HG03342 (cell line): ENCODE data around the gene PDCL3.
A peak's percentile ranks its signal among the peaks of the same experiment; 100 is the strongest.

ENCODE experiments used
- ATAC-seq: cut with Tn5 transposase; IDR thresholded peaks from one replicate; pipeline ENCODE4 v1.9.1; 2021; ENCODE audit warnings: mild to moderate bottlenecking, moderate library complexity; ENCODE audit not compliant: unreplicated experiment

PDCL3 gene

GRCh38 chr2:100562613-100563406 lies at the start of gene PDCL3:
TSS of gene PDCL3 (plus strand) at chr2:100562993. CDS start at chr2:100563068, 75 bp downstream.
- ATAC-seq: peak; percentile 93

DNA sequence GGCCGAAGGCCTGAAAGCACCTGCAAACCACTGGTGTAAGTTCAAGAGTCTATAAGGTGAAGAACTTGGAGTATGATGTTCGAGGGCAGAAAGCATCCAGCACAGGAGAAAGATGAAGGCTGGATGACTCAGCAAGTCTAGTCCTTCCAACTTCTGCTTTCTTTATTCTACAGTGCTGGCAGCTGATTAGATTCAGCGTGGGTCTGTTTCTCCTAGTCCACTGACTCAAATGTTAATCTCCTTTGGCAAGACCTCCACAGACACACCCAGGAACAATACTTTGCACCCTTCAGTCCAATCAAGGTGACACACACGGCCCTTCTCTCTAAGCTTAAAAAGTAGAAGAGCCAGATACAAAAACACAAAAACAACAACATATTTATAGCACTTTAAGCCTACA lies 49.1 kb upstream of the PDCL3 start:
- ATAC-seq: no peak

DNA sequence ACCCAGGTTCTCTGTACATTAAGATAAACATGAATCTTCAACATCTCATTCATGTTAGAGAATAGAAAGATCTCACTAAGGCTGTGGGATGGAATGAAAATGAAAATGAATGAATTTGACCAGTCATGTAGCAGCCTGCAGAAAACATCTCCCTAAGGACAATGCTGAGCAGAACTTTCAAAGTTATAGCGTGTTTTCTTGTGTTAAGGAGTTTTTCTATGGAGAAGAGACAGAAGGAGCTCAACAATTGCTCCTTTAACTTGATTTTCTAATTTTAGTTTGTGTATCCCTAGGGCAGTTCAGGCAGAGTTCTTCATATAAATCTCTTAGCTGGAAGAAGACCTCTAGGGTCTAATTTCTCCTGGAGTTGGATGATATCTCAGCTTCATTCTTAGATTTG lies 45.2 kb upstream of the PDCL3 start:
- no peak for ATAC-seq

DNA sequence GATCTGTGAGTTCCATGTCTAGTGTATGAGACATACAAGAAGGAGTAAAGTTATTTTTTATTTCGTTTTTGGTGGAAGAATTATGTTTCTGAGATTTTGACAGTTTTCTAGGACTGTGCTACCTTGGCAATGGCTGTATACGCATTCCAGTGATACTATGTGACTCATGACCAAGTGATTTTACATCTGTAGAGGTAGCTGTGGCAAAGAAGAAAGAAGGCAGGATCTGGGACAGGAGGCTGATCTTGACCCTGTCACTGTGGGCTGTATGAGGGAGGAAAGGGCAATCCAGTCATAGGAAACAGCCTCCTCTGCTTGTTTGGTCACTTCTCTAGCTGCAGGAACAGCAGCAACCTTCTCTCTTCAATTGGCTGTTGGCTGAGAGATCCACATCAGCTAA lies 44.0 kb upstream of the PDCL3 start:
- ATAC-seq: no peak

- no peak for ATAC-seq
Observed at GRCh38 chr2:100520224-100520623, 42.6 kb upstream of the PDCL3 start.

DNA sequence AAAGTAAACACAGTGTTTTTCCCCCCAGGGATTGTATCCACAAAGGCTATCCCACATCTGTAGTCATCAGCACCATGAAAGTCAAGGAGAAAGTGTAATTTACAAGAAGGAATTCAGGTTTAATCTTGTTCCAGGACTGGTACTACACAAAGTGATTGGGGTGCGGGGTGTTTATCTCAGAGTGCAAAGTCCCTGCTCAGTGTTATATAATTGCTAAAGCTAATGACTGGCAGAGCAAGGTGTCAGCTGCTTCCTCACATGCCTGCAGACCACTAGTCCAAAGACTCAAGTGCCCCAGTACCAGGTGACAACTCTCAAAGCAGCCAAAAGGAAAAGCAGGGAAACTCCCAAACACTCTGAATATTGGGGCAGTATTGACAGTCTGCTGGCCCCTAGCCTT lies 40.4 kb upstream of the PDCL3 start:
- no peak for ATAC-seq

DNA sequence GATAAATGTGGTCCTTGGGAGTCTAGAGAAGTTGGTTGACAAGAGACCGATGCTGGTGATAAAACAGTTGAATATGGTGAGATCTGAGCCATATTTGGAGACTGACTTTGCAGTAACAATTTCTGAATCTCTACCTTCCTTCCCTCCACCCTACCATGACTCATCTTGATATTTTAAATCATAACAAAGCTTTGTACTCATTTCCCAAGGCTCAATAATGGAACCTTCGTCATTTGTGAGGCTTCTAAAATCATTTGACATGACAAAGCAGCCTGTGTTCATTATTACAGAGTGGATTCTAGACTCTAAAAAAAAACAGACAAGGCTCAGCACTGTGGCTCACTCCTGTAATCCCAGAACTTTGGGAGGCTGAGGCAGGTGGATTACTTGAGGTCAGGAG lies 38.5 kb upstream of the PDCL3 start:
- ATAC-seq: no peak

GRCh38 chr2:100526868-100527267 lies 35.9 kb upstream of the PDCL3 start:
- no peak for ATAC-seq

DNA sequence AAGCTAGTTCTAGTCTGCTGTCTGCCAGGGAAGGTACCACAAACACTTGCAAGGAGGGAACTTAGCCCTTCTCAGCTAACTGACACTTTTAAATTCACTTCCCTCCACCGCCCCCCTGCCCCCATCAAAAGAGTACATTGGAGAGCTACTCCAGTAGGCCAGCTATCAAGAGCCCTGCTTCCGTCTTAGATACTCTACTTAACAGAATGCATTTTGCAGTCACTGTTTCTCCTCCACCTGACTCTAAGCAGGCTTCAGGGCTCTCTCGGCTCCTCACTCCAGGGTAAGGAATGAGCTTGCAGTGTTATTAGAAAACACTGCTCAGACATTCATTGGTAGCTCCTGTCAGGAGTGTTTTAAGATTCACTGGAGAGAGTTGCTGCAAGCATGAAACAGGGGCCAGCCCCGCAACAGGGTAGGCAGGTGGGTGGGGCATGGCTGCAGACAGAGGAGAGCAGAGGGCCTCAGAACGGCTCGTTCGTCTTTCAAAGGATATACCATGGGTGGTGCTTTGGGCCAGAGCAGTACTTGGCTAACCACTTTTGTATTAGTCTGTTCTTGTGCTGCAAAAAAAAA lies 35.3 kb upstream of the PDCL3 start:
- ATAC-seq: no peak

DNA sequence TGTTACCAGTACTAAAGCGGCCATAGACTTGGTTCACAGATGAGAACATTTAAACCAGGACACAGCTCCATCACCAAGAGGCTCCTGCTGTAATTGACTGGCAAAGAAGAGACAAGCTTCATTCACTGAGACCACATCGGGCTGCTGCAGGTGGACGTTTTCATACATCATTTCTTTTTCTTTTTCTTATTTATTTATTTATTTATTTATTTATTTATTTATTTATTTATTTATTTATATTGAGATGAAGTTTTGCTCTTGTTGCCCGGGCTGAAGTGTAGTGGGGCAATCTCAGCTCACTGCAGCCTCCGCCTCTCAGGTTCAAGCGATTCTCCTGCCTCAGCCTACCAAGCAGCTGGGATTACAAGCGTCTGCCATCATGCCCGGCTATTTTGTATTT lies 33.6 kb upstream of the PDCL3 start:
- ATAC-seq: no peak

GRCh38 chr2:100529900-100530299 lies 32.9 kb upstream of the PDCL3 start:
- no peak for ATAC-seq

DNA sequence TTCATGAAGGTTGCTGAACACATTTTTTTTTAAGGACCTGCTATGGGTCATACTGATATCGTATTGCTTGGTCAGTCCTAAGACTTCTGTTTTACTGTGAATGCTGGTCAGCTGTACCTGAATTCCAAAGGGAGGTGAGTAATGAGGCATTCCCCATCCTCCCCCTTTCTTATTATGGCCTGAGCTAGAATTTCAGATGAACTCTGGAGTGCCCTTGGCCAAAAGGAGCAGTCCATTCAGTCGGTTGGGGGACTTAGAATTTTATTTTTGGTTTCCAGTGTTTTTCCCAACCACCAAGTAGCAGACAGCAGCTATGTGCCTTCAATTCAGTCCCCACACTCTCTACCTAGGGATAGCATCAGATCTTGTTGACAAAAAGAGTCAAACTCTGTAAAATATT lies 26.9 kb upstream of the PDCL3 start:
- ATAC-seq: no peak

DNA sequence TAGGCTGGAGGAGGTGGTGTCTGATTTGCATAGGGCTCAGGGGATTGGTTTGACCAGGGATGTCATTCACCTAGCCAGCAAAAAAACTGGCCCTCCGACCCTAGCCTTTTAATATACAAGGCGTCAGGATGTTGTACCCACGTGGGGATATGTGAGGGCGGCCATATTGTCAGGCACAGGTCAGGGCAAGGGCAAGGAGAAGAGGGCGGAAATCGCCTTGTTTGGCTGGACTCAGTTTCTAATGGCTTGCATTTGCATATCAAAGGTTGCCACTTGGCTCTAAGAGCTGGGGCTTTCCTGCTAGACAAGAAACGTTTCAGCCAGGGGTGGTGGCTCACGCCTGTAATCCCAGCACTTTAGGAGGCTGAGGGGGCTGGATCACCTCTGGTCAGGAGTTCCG lies 24.9 kb upstream of the PDCL3 start:
- ATAC-seq: no peak

DNA sequence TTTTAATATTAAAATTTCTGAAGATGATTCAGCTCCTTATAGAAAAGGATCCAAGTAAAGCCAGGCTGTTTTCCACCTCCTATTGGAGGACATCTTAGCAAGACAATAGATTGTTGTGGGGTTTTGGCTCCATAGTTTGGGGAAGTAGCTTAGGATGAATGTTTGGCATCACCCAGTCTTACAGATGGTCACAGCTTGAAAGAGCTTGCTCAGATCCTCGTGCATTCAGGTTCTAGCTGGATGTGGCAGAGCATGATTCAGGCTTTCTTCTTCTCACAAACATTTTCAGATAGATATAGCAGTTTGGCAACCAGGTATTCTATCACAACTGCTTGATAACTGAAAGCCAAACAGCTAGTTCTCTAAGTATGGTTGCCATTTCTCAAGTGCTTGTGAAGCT lies 23.6 kb upstream of the PDCL3 start:
- ATAC-seq: no peak

GRCh38 chr2:100541404-100541803 lies 21.4 kb upstream of the PDCL3 start:
- ATAC-seq: no peak

DNA sequence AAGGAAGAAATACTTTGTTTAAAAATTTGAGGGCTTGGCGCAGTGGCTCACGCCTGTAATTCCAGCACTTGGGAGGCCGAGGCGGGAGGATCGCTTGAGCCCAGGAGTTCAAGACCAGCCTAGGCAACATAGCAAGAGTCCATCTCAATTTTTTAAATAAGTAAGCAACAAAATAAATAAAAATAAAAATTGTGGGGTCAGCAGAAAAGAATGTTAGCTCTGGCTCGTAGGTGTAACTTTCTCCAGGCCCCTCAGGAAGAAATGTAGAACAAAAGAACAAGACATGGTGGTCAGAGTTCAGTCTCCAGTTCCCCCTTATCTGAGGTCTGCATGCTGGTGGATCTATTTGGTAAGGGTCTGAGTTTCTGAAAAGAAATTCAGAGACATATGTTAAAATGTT lies 20.4 kb upstream of the PDCL3 start:
- ATAC-seq: no peak

DNA sequence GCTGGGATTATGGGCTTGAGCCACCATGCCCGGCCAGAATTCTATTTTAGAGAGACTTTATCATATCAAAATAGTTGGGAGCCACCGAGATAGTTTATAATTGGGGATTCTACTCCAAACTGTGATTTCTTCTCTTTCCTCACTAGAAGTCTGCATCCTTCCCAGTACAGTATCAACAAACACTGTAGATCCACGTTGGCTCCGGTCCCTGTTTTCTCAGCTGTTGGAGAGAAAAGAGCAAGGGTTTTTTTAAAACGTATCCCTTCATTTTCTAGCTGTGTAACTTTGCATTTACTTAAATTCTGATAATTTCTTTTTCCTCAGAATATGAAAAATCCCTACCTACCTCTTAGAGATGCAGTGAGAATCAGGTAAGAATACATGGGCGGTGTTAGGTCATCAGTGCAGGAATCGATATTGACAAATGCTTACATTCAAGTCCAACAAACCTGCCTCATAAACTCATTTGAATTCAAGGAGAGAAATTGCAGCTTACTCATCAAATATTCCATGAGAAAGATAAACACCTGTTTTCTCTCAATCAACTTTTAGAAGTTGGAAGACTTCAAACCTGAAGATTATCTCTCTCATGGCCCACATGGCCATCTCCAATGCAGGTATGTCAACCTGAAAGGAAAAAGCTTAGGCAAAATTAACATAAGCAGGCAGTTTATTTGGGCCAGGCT lies 17.7 kb upstream of the PDCL3 start:
- no peak for ATAC-seq

GRCh38 chr2:100546469-100546868 lies 16.3 kb upstream of the PDCL3 start:
- ATAC-seq: no peak

- ATAC-seq: no peak
Observed at GRCh38 chr2:100548771-100549170, 14.0 kb upstream of the PDCL3 start.

DNA sequence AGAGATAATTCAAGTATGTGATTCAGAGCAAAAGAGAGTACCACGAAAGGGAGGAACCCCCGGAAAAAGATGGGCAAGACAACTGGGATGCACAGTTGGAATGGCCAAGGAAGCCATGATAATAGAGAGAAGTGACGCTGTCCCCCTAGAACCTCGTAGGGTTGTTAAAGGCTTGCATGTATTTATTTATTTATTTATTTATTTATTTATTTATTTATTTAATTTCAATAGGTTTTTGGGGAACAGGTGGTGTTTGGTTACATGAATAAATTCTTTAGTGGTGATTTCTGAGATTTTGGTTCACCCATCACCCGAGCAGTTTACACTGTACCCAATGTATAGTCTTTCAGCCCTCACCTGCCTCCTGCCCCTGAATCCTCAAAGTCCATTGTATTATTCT lies 11.5 kb upstream of the PDCL3 start:
- no peak for ATAC-seq

- no peak for ATAC-seq
Observed at GRCh38 chr2:100554798-100555407, 7.9 kb upstream of the PDCL3 start.

DNA sequence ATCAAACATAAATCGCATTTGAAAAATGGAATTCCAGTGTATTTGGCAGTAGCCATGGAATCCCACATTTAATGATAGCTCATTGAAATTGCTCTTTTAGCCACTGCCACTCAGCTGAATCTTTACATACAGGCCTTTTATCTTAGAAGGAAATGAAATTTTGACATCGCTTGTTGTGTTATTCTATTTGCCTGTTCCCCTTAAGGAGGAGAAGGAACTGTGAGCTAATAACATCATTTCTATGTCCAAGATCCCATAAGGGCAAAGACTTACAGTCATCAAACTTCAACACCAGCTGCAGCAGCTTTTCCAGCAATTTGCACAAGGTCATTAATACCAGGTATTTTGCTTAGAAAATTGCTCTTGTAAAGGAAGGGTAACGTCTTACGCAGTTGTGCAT lies 6.0 kb upstream of the PDCL3 start:
- no peak for ATAC-seq
